Fibroblast of skin of back (primary cell): Measurements from ENCODE around the gene TCL1A. TPM values are rescaled to one million over a fixed set of nuclear protein-coding genes. Genes with fewer than 3 reads are reported as not detected.
"Not testable (repeated sequence)": the region's sequence is repeated elsewhere in the genome, so short reads cannot be mapped to it uniquely, and the experiment has no call there.

ENCODE experiments used
- DNase-seq: peaks from one replicate; pipeline ENCODE4 v3.0.0-alpha.2; 2013
- polyA plus RNA-seq, 2 experiments: library from polyadenylated mRNA; unstranded; fragments of 120-200 nt; gene quantifications; one replicate each; pipeline ENCODE4 v1.2.1, GENCODE V29; 2013; ENCODE audit not compliant: insufficient read length in 2 of 2

The TCL1A gene, protein sequence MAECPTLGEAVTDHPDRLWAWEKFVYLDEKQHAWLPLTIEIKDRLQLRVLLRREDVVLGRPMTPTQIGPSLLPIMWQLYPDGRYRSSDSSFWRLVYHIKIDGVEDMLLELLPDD
- polyA plus RNA-seq (2013, experiment 1 of 2; ENCODE audit: insufficient read length): 0.40 TPM
- 0.31 TPM for polyA plus RNA-seq (2013, experiment 2 of 2; ENCODE audit: insufficient read length)

DNA sequence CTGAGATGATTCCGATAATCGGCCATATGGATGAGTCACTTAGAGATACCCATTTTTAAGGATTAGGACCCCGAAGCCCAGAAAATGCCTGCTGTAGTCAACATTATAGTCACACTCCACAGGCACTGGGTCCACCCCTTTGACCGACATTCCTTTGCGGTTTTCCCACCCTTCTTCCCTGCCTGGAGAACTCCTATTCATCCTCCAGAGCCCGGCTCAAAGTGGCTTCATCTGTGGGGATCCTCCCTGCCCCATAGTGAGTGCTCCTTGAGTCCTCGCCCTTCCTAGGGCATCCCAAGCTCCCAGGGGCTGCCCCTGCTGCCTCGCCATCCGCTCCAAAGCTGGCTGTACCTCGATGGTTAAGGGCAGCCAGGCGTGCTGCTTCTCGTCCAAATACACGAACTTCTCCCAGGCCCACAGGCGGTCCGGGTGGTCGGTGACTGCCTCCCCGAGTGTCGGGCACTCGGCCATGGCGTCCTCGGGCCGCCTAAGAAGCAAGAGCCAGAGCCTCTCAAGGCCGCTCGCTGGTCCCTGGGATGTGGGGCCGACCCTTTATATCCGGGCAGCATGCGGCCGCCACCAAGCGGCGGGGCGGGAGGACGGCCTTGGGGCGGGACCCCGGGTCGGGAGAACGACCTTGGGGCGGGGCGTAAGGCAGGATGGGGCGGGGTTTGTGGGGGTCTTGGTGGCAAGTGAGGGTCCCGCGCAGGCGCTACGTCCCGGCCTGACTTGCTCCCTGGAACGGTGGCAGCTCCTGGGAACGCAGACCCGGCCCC, at the start of gene TCL1A:
Gene TCL1A (minus strand): TSS at position 530 of the 776 bp plus-strand sequence. CDS start 59 bp downstream, at position 471.
- DNase-seq: no peak

DNA sequence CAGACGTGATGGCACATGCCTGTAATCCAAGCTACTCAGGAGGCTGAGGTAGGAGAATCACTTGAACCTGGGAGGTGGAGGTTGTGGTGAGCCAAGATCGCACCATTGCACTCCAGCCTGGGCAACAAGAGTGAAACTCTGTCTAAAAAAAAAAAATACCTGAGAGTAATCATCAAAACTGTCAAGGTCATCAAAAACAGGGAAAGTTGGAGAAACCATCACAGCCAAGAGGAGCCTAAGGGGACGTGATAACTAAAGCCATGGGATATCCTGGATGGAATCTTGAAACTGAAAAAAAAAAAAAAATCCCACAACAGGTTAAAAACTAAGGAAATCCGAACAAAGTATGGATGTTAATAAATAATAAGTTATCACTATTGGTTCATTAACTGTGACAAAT, 49.1 kb upstream of the TCL1A start:
- not testable (repeated sequence) for DNase-seq

DNA sequence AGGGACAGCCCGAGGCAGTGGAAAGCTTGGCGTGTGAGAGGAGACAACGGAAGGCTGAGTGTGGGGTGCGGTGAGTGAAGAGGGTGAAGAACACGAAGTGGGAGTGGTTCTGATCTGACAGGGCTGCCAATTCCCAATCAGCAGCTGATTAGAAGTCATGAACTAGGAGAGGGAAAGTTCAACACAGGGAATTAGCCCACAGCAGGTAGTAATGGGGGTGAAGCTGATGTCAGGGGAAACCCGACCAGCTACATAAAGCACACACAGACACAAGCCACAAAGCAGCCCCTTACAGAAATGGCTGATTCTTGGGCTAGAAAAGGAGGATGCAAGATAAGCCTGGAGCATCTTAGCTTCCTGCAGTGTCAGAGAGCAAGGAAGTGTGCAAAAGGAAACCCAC, 47.5 kb upstream of the TCL1A start:
- DNase-seq: no peak

DNA sequence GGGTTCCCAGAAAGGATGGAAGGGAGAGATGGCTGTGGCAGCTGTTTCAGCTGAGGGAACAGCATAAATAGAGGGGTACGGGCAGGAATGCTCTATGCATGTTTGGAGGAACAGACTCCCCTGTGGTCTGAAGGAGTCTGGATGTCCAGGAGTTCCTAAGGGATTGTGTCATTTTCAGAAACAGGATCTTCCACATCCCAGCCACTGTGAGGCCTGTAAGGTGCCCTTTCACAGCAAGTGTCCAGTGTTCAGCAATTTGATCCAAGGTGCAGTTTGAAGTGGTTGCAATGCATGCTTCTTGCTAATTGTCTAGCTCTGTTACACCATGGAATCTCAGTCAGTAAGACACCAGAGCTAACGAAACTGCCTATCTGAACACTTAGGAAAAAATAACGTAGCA, 46.7 kb upstream of the TCL1A start:
- DNase-seq: no peak

DNA sequence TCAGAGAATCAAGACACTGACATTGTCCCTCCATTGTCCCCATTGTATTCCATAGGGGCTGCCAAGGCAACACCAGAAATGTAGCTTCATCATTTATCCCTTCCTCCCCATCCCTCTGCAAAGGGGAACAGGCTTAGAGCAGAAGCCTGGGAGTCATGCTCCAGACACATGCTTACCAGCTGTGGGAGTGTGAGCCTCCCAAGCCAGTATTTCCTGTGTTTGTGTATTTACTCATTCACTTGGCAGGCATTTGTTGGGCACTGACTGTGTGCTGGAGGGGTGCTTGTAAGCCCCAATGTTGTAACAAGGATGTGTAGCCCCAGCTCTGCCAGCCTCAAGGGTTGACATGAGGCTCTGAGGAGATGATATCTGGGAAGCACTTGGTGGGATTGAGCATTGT, 46.0 kb upstream of the TCL1A start:
- no peak for DNase-seq

DNA sequence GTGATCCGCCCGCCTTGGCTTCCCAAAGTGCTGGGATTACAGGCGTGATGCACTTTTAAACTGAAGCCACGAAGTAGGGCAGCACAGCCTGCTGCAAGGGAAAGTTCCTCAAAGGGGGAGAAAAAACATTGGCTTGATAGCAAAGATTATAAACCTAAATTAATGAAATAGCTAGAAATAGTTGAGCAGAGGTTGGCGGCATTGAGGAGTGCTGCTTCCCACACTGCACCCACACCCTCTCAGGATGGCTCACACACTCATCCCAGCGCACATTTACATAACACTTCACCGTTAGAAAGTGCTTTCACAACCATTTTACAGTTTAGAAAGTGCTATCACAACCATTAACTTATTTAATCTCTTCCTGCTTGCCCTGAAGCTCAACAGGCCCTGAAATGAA, 44.4 kb upstream of the TCL1A start:
- DNase-seq: no peak

DNA sequence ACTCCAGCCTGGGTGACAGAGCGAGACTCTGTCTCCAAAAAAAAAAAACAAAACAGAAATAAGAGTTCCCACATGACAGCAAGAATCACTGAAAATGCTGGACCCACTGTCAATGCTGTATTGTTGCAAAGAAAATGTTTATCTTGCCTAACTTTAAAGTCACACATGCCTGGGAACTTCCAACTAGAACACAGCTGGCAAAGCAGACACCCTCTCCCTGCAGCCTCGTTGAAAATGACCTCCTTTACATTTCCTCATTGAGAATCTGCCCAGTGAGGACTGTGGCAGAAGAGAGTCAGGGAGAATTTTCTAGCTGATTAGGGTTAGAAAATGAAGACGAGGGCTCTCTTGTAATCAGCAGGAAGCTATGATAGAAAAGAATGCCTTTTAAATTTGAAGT, 42.8 kb upstream of the TCL1A start:
- no peak for DNase-seq

DNA sequence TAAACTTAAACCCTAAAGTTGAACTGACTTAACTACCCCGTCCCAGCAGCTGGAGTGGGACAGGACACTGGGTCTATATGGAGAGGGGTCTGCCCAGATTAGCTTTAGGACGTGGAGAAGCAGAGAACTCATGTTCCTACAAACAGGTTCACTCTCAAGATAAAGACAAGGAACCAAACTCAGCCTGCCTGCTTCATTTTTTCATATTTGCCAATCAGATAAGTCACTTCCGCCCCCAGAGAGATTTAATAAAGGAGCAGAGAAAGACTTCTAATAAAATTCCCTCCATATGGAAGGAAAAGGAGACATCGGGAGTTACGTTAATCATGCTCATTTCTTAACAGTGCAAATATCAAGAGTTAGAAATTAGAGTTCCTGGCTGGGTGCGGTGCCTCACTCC, 42.2 kb upstream of the TCL1A start:
- DNase-seq: no peak

DNA sequence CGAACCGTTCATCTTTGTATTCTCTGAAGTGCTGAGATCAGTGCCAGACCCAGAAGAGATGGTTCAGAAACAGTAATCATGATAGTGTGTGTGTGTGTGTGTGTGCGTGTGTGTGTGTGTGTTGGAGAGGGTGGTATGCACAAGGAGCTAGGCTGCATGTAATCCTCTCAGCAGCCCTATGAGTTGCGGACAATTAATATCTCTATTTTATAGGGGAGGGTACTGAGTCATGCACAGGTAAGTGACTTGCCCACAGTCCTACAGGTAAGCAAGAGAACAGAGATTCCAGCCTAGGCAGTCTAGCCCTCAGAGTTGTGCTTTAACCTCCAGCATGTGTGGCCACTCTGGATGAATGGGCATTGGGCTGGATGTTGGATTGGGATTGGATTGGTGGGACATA, 27.9 kb upstream of the TCL1A start:
- no peak for DNase-seq

DNA sequence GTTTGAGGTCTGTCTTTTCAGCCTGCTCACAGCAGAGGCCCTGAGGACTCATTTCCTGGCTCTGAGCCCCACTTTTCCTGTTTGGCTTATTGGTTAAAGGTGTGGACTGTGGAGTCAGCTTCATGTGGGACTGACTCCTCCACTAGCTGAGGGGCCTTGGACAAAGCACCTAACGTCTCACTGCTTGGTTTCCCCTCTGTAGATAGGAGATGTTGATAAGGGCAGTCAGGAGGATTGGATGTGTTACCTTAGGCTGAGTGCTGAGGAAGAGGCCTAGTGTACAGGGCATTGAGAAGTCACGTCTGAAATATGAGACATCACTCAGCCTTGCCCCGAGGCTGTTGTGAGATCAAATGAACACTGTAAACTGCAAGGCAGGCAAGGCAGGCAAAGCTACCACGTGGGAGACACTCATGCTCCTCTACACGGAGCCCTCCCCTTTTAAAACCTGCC, 27.1 kb upstream of the TCL1A start:
- no peak for DNase-seq

DNA sequence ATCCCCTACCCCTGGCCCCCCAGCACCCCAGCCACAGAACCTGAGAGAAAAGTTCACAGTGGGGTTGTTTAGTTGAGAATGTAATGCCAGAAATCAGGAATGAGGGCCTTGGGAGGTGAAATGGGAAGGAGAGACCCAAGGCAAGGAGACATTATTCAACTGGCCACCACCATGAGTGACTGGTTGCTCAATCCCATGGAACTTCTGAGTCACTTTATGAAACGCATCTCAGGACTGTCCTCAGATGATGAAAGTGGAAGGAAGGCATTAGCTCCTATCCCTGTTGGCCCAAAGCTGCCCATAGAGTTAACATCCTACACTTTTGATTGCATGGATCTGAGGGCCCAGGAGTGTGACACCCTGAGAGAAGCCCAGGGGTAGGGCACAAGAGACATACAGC, 25.4 kb upstream of the TCL1A start:
- DNase-seq: no peak

DNA sequence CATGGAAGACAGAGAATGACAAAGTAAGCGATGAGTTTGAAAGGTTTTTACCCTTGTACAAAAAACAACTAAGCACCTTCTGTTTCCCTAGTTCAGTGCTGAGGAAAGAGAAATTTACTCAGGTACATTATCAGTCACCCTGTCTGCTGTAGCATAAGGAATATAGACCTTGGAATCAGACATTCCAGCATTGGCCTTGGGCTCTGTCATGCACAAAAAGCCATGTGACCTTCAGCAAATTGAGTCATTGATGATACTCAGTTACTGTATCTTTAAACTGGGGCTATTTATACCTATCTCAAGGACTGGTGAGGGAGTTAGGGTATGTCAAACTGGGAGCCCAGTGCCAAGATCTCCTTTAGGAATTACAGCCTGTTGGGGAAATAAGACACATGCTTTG, 19.3 kb upstream of the TCL1A start:
- no peak for DNase-seq

DNA sequence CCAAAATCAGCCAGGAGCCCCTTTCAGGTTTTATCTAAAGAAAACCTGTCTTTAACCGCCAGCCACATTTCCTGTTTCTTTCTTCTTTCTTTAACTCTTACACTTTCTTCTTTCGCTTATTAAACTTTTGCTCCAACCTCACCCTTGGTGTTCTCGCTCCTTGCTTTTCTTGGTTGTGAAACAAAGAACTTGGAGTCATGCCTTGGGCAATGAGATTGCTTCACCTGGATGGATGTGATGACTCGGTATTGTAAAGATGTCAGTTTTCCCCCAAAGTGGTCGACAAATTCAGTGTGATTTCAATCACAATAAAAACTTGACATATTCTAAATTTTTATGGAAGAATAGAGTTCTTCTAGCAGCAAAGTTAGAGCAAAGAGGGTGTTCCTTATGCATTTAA, 16.2 kb upstream of the TCL1A start:
- DNase-seq: no peak

DNA sequence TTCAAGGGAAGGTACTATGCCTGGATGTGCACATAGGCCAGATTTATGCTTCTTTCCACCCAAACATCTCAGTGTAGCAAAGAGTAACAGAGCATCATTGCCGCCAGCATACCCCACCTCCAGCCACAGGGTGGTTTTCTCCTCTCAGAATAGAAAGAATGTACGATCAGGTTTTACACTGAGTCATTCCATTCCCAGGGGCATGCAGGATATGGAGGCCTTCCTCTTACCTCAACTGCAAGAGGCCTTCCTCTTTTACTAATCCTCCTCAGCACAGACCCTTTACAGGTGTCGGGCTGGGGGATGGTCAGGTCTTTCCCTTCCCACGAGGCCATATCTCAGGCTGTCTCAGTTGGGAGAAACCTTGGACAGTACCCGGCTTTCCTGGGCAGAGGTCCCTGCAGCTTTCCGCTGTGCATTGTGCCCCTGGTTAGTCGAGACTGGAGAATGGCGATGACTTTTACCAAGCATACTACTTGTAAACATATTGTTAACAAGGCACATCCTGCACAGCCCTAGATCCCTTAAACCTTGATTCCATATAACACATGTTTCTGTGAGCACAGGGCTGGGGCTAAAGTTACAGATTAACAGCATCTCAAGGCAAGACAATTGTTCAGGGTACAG, 15.6 kb upstream of the TCL1A start:
- DNase-seq: not testable (repeated sequence)

DNA sequence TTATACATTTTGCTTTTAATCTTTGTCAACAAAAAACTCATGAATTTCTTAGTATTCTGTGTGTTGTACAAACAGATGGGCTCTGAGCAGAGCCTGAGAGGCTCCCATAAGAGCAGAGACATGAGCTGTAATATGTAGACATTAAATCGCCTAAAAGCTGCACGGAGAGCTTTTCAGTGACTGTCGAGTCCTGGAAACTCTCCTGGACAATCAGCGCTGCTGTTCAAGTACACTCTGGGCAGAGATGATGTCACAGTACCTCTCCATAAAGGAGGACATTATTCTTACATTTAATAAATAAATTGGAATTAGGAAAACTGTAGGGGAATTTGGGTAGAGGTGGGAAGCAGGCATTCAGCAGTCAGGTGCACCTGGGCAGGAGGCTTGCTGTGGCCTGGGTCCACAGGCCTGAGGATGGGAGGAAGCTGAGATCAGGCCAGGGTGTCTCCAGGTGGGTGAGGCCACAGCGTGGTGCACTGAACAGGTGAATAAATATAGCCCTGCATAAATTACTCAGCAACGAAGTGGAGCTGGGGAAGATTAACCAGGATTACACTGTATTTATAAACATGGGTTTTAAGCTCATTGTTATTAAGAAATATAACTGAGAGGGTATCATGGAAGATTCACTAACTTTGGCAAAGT, 13.3 kb upstream of the TCL1A start:
- DNase-seq: no peak

DNA sequence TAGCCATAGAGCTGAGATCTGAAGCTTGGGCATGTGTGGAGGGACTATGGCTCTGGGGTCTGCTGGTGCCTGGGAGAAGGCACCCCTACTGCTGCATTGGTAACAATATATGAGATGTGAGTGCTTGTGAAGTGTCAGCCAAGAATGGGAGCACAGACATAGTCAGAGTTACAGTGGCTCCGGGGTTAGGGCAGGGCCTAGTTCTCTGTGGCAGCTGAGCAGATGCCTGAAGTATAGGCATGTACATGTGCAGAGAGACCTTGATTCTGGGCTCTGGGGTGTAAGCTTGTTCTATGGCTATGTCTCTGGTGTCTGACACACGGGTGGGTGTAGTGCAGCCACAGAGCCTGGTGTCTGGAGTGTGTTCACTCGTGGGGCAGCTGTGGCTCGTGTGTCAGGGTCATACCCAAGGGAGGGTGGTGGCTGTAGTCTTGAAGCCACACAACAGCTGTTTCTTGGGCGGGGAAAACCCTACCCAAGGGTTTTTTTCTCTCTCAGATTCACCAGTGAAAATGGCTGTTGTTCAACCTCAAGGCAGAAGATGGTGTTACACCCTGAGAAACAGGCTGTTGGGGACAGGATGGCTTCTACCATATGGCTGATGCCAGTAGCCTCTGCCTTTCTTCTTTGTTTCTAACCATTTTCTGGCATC, 11.9 kb upstream of the TCL1A start:
- DNase-seq: no peak

DNA sequence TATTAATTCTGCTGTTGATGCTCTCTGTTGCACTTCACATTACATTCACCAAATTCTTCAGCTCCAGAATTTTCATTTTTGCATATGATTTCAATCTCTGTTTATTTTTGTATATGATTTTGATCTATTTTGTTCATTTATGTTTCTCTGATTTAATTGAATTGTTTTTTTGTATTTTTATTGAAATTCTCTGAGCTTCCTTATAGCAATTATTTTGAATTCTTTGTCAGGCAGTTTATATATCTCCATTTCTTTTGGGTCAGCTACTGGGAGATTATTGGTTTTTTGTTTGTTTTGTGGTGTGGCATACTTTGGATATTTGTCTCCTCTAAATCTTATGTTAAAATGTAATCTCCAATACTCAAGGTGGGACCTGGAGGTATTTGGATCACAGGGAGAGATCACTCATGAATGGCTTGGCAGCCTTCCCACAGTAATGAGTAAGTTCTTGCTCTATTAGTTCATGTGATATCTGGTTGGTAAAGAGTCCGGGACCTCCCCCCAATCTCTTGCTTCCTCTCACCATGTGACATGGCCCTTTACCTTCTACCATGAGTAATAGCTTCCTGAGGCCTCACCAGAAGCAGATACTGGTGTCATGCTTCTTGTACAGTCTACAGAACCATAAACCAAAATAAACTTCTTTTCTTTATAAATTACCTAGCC, 8.7 kb upstream of the TCL1A start:
- DNase-seq: no peak

DNA sequence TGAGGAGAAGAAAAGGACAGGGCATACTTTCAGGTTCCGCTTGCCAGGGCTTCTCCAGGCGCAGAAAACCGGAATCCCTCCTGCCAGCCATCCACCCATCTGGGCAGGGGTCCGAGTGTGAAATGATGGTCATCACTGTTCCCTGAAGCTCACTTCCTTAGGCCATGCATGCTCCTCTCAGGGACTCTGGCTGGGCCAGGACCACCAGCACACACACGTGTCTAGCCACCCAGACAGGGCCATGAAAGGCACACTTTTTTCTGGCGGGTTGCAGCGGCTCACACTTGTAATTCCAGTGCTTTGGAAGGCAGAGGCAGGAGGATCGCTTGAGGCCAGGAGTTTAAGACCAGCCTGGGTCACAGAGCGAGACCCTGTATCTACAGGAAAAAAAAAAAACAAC, 1.5 kb downstream of the TCL1A start:
- no peak for DNase-seq

DNA sequence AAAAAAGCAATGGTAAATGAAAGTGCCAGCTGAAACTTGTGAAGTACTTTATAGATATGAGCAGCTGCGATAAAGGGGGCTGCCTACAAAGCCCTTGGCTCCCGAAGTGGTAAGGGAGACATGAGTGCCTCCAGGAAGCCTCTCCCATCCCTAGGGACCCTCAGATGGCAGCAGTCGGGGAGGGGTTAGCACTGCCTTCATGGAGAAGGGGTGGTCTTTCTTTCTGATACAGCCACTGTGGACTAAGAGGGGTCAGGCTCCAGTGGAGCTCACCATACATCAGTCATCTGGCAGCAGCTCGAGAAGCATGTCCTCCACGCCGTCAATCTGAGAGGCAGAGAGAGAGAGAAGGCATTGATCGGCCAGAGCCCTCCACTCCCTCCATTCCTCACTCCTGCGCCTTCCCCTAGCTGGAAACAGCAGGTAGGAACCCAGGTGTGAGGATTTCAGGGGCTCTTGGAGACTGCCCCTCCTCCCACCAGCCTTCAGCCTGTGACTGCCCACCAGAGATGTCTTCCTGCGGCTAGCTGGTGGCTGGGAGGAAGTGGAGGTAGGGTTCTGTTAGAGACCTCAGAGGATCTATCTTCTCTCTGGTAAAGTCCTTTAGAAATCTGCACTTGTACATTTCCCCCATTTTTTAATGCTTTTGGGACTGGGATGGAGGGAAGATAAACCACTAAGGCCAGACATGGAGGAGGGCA, 2.3 kb downstream of the TCL1A start:
- no peak for DNase-seq

DNA sequence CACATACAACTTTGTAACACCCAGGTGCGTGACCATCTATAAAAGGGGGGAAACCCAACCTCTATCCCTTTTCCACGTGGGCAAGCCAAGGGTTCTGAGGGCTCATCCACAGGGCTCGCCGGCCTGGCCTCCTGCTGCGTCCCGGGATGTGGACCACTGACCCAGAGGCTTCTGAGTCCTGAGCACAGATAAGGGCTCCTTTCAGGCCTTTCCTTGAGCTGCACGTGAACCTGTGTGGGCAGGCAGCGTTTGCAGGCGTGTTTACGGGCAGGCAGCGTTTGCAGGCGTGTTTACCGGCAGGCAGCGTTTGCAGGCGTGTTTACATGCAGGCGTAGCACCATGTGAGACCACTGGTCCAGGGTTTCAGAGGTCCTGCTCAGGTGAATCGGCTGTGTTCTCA, 3.8 kb downstream of the TCL1A start:
- DNase-seq: no peak

DNA sequence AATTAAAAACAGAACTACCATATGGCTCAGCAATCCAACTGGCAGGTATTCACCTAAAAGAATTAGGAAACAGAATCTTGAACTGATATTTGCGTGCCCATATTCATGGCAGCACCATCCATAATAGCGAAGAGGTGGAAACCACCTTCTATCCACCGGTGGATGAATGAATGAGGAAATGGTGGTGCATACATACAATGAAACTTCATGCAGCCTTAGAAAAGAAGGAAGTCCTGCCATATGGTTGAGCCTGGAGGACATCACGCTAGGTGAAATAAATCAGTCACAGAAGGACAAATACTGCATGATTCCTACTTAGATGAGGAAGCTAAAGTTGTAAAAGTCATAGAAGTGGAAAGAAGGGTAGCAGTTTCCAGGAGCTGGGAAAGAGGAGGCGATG, 6.6 kb downstream of the TCL1A start:
- no peak for DNase-seq

DNA sequence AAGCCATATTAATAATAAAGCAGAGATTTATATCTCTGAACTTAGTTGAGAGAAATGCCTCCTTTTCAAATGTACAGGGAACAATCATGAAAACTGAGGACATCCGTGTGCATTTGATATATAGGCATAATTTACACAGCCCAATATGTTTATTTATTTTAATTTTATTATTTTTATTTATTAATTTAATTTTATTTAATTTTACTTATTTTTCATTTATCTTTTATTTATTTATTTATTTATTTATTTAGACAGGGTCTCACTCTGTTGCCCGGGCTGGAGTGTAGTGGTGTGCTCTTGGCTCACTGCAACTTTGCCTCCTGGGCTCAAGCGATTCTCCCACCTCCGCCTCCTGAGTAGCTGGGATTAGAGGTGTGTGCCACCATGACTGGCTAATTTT, 8.4 kb downstream of the TCL1A start:
- DNase-seq: no peak
